Peyer's patch (tissue), 4 donors: ENCODE measurements around the gene GALM. TPM values are rescaled to one million over a fixed set of nuclear protein-coding genes. Genes with fewer than 3 reads are reported as not detected.
"Not testable (repeated sequence)": the region's sequence is repeated elsewhere in the genome, so short reads cannot be mapped to it uniquely, and the experiment has no call there.

Experiments used
- DNase-seq, 3 donors: peaks; one replicate each; pipeline ENCODE4 v3.0.0-alpha.2; 2017 to 2019
- H3K27ac ChIP-seq, 4 donors: fragments of 200-600 bp; sonication (generic); one replicate each; pipeline ENCODE4 v1.5.1; 2016 to 2019
- H3K27me3 ChIP-seq, 2 donors: fragments of 200-600 bp; sonication (generic); one replicate each; pipeline ENCODE4 v1.5.1; 2019
- H3K36me3 ChIP-seq, 3 donors: fragments of 200-600 bp; sonication (generic); one replicate each; pipeline ENCODE4 v1.5.1; 2016 to 2019
- H3K4me1 ChIP-seq, 4 donors: fragments of 200-600 bp; sonication (generic); one replicate each; pipeline ENCODE4 v1.5.1; 2016 to 2019
- H3K4me3 ChIP-seq, 4 donors: fragments of 200-600 bp; sonication (generic); 1 replicate in 3 of 4; 2 replicates in 1 of 4; pipeline ENCODE4 v1.5.1; 2016 to 2019; ENCODE audit warnings: mild to moderate bottlenecking in 1 of 4
- H3K9me3 ChIP-seq, 4 donors: fragments of 200-600 bp; sonication (generic); one replicate each; pipeline ENCODE4 v1.5.1; 2016 to 2019; ENCODE audit warnings: mild to moderate bottlenecking in 1 of 4
- CTCF ChIP-seq, 6 experiments: fragments of 450-650 bp in 4 of 6; fragments of 200-600 bp in 2 of 6; sonication (generic) in 1 of 6; IDR thresholded peaks; one replicate each; pipeline ENCODE4 v1.5.1; 2017 to 2019; ENCODE audit warnings: antibody characterized with exemption in 6 of 6, mild to moderate bottlenecking in 3 of 6, moderate library complexity in 1 of 6
- POLR2A ChIP-seq, 2 donors: fragments of 450-650 bp; IDR thresholded peaks; one replicate each; pipeline ENCODE4 v1.5.1; 2017; ENCODE audit warnings: antibody characterized with exemption in 2 of 2, mild to moderate bottlenecking in 2 of 2, moderate library complexity in 2 of 2
- total RNA-seq, 4 donors: library from RNA; depleted of rRNA; stranded (reverse); fragments of >200 nt; gene quantifications; one replicate each; pipeline ENCODE4 v1.1.0, GENCODE V29; 2016

Gene GALM
- total RNA-seq, 4 donors from 2014 or later, result 68.1 to 118 (median 86.0) TPM

GRCh38 chr2:38698467-38699003 lies 32.6 kb downstream of the GALM start:
- Histone ChIP-seq H3K36me3 (peaks cover 0 to 5% (median 0%) of the 10 kb centered on the region in 3 donors), H3K9me3 (no peaks in the 10 kb centered on the region), H3K4me3 (no peak overlapping the region), H3K4me1 (no peaks in the 10 kb centered on the region), H3K27ac (no peak overlapping the region), H3K27me3 (no peaks in the 10 kb centered on the region)
- TF ChIP-seq CTCF (IDR thresholded peaks at IDR 0.05) (no peak), POLR2A (IDR thresholded peaks at IDR 0.05) (no peak)
- no peak for DNase-seq

GRCh38 chr2:38700113-38700785 lies 34.3 kb downstream of the GALM start:
- Histone ChIP-seq H3K27me3 (no peaks in the 10 kb centered on the region), H3K27ac (peak overlapping the region in 3 of 4 donors; percentile 28 to 45 (median 42))
- no peak for DNase-seq

GRCh38 chr2:38700881-38701458 lies 35.1 kb downstream of the GALM start:
- H3K36me3 ChIP-seq, result peaks cover 0 to 5% (median 0%) of the 10 kb centered on the region in 3 donors
- TF ChIP-seq POLR2A (IDR thresholded peaks at IDR 0.05), result no peak
- H3K27me3 ChIP-seq, result no peaks in the 10 kb centered on the region
- no peaks in the 10 kb centered on the region for H3K9me3 ChIP-seq
- H3K4me3 ChIP-seq, result no peak overlapping the region
- no peak for DNase-seq
- H3K4me1 ChIP-seq, result no peaks in the 10 kb centered on the region
- no peak overlapping the region for H3K27ac ChIP-seq

More at GRCh38 chr2:38700113-38700785, 34.3 kb downstream of the GALM start:
- peaks cover 0 to 5% (median 0%) of the 10 kb centered on the region in 3 donors for H3K36me3 ChIP-seq
- H3K4me3 ChIP-seq, result peak overlapping the region in 1 of 4 donors; percentile 14
- H3K4me1 ChIP-seq, result no peaks in the 10 kb centered on the region
- no peaks in the 10 kb centered on the region for H3K9me3 ChIP-seq
- no peak for TF ChIP-seq CTCF (IDR thresholded peaks at IDR 0.05)
- no peak for TF ChIP-seq POLR2A (IDR thresholded peaks at IDR 0.05)

GRCh38 chr2:38701542-38701941 lies 35.6 kb downstream of the GALM start:
- DNase-seq, result no peak
- no peaks in the 10 kb centered on the region for H3K4me1 ChIP-seq
- no peak overlapping the region for H3K27ac ChIP-seq
- no peaks in the 10 kb centered on the region for H3K9me3 ChIP-seq
- TF ChIP-seq POLR2A (IDR thresholded peaks at IDR 0.05) (no peak), CTCF (IDR thresholded peaks at IDR 0.05) (no peak)
- H3K36me3 ChIP-seq, result peaks cover 0 to 5% (median 0%) of the 10 kb centered on the region in 3 donors
- no peaks in the 10 kb centered on the region for H3K27me3 ChIP-seq
- no peak overlapping the region for H3K4me3 ChIP-seq

GRCh38 chr2:38702413-38702812 lies 36.5 kb downstream of the GALM start:
- Histone ChIP-seq H3K4me1 (no peaks in the 10 kb centered on the region), H3K27me3 (no peaks in the 10 kb centered on the region), H3K36me3 (peaks cover 0 to 5% (median 0%) of the 10 kb centered on the region in 3 donors), H3K4me3 (no peak overlapping the region), H3K27ac (no peak overlapping the region), H3K9me3 (no peaks in the 10 kb centered on the region)
- no peak for TF ChIP-seq POLR2A (IDR thresholded peaks at IDR 0.05)
- no peak for TF ChIP-seq CTCF (IDR thresholded peaks at IDR 0.05)
- no peak for DNase-seq

- H3K4me1 ChIP-seq, H3K4me3 ChIP-seq, H3K27me3 ChIP-seq, H3K9me3 ChIP-seq, H3K36me3 ChIP-seq, H3K27ac ChIP-seq, DNase-seq: not testable (repeated sequence)
These were observed 37.4 kb downstream of the GALM start for GRCh38 chr2:38703336-38703735.
